OCI-LY7 (cell line): ENCODE measurements around the gene FOXL3. TPM values are rescaled to one million over a fixed set of nuclear protein-coding genes. Genes with fewer than 3 reads are reported as not detected.
"Not testable (repeated sequence)": the region's sequence is repeated elsewhere in the genome, so short reads cannot be mapped to it uniquely, and the experiment has no call there.

Experiments
- BruUV-seq: library from RNA; stranded (reverse); fragments of 400-500 nt; replicated peaks from 2 replicates; lab custom pipeline; 2021; lab: Mats Ljungman, UMichigan
- CTCF ChIA-PET: fragments of 300-600 bp; sonication (Branson Sonifier 250); formaldehyde crosslinking; loops from one replicate; lab custom pipeline; 2022; ENCODE audit warnings: antibody characterized with exemption; ENCODE audit not compliant: unreplicated experiment; lab: Charles Lee
- POLR2A ChIA-PET: fragments of 300-600 bp; sonication (Branson Sonifier 250); formaldehyde crosslinking; loops from one replicate; lab custom pipeline; 2022; ENCODE audit warnings: antibody characterized with exemption; lab: Charles Lee
- DNase-seq: peaks from one replicate; pipeline ENCODE4 v3.0.0-alpha.2; 2015; ENCODE audit warnings: low spot score
- H2AFZ ChIP-seq: fragments of 200-600 bp; sonication (generic), shearing (Covaris generic); 2 replicates; pipeline ENCODE4 v1.6.1; 2014; ENCODE audit warnings: mild to moderate bottlenecking, antibody characterized with exemption, low read length, moderate library complexity
- H3K27ac ChIP-seq: fragments of 200-600 bp; sonication (generic); 2 replicates; pipeline ENCODE4 v1.5.1; 2014; ENCODE audit warnings: mixed run types, low read depth, mild to moderate bottlenecking, moderate library complexity, low read length, inconsistent platforms; ENCODE audit not compliant: poor library complexity, severe bottlenecking
- H3K36me3 ChIP-seq: fragments of 200-600 bp; sonication (generic); 2 replicates; pipeline ENCODE4 v1.6.1; 2014; ENCODE audit warnings: mild to moderate bottlenecking, antibody characterized with exemption, low read length, moderate library complexity, mixed read lengths; ENCODE audit not compliant: insufficient read depth
- H3K4me1 ChIP-seq: fragments of 200-600 bp; sonication (generic); 2 replicates; pipeline ENCODE4 v1.5.1; 2014; ENCODE audit warnings: mild to moderate bottlenecking, low read length; ENCODE audit not compliant: insufficient read depth, poor library complexity, severe bottlenecking
- H3K4me2 ChIP-seq: fragments of 200-600 bp; sonication (generic); 2 replicates; pipeline ENCODE4 v1.6.1; 2014; ENCODE audit warnings: mild to moderate bottlenecking, low read length
- H3K4me3 ChIP-seq: fragments of 200-600 bp; sonication (generic); 2 replicates; pipeline ENCODE4 v1.5.1; 2014; ENCODE audit warnings: mild to moderate bottlenecking, low read depth, low read length; ENCODE audit not compliant: poor library complexity, severe bottlenecking
- H3K79me2 ChIP-seq: fragments of 200-600 bp; sonication (generic); 2 replicates; pipeline ENCODE4 v1.6.1; 2016; ENCODE audit warnings: low read depth, mild to moderate bottlenecking, low read length, moderate library complexity, mixed read lengths; ENCODE audit not compliant: insufficient read depth
- H3K9me2 ChIP-seq: fragments of 200-600 bp; sonication (generic); 2 replicates; pipeline ENCODE4 v1.6.1; 2016; ENCODE audit warnings: mild to moderate bottlenecking, low read length, mixed read lengths; ENCODE audit not compliant: insufficient read depth
- H3K9me3 ChIP-seq: fragments of 200-600 bp; sonication (generic); 2 replicates; pipeline ENCODE4 v1.6.1; 2014; ENCODE audit warnings: mild to moderate bottlenecking, mixed run types, low read length, mixed read lengths
- H4K20me1 ChIP-seq: fragments of 200-600 bp; sonication (generic); 2 replicates; pipeline ENCODE4 v1.6.1; 2014; ENCODE audit warnings: mild to moderate bottlenecking, antibody characterized with exemption, low read length, moderate library complexity, mixed read lengths; ENCODE audit not compliant: insufficient read depth
- CTCF ChIP-seq: fragments of 200-600 bp; sonication (generic); conservative IDR thresholded peaks from 2 replicates; pipeline ENCODE4 v1.5.1; 2014; ENCODE audit warnings: mild to moderate bottlenecking, antibody characterized with exemption, low read length, moderate library complexity, mixed read lengths
- EZH2phosphoT487 ChIP-seq: fragments of 200-600 bp; sonication (generic); IDR thresholded peaks from 2 replicates; pipeline ENCODE4 v1.6.1; 2018; ENCODE audit warnings: low read depth, borderline replicate concordance, mild to moderate bottlenecking, mixed run types, antibody characterized with exemption, low read length, moderate library complexity, mixed read lengths
- intact Hi-C: fragments of 100-400 bp; cut with micrococcal nuclease; formaldehyde crosslinking; loops from one replicate; pipeline ENCODE4 v1.10.0; 2022; ENCODE audit not compliant: unreplicated experiment
- total RNA-seq, 2 experiments: library from RNA; depleted of rRNA in 1 of 2; stranded (reverse); fragments of >200 nt in 1 of 2; shearing (Covaris generic) in 1 of 2; gene quantifications; 2 replicates each; pipeline ENCODE4 v1.2.3, GENCODE V29; 2014 to 2022

Gene FOXL3
- total RNA-seq, 2 experiments from 2014 or later = not detected

DNA sequence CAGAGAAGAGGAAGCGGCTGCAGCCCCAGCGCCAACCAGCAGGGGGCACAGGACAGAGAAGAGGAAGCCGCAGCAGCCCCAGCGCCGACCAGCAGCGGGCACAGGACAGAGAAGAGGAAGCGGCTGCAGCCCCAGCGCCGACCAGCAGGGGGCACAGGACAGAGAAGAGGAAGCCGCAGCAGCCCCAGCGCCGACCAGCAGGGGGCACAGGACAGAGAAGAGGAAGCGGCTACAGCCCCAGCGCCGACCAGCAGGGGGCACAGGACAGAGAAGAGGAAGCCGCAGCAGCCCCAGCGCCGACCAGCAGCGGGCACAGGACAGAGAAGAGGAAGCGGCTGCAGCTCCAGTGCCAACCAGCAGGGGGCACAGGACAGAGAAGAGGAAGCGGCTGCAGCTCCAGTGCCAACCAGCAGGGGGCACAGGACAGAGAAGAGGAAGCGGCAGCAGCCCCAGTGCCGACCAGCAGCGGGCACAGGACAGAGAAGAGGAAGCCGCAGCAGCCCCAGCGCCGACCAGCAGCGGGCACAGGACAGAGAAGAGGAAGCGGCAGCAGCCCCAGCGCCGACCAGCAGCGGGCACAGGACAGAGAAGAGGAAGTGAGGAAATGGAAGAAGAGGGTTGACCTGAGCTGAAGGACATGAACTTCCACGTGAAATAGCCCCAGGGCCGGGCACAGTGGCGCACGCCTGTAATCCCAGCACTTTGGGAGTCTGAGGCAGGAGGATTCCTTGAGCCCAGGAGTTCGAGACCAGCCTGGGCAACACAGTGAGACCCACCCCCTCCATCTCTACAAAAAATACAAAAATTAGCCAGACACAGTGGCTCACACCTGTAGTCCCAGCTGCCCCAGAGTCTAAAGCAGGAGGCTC lies 26.3 kb upstream of the FOXL3 start:
- POLR2A ChIA-PET, CTCF ChIA-PET, H3K36me3 ChIP-seq, H3K4me1 ChIP-seq, H3K79me2 ChIP-seq, H3K4me3 ChIP-seq, BruUV-seq, H2AFZ ChIP-seq, H3K9me2 ChIP-seq, H3K4me2 ChIP-seq, intact Hi-C loops, H4K20me1 ChIP-seq, H3K27ac ChIP-seq: not testable (repeated sequence)
- peak; percentile 12 for DNase-seq
- peaks cover 25% of the 10 kb centered on the region for H3K9me3 ChIP-seq
- TF ChIP-seq CTCF = peak; percentile 78

- intact Hi-C loops = no loop called here
- Histone ChIP-seq H3K9me3 (peaks cover 25% of the 10 kb centered on the region), H2AFZ (no peak overlapping the region), H3K4me3 (no peak overlapping the region), H3K36me3 (peaks cover 4% of the 10 kb centered on the region; the same call in 1 of the 2 replicates), H3K4me1 (no peaks in the 10 kb centered on the region), H3K79me2 (no peaks in the 10 kb centered on the region), H3K27ac (no peak overlapping the region), H3K4me2 (no peak overlapping the region), H4K20me1 (no peaks in the 10 kb centered on the region), H3K9me2 (no peaks in the 10 kb centered on the region)
- DNase-seq = no peak
- BruUV-seq = no TSS peak
- CTCF ChIA-PET = no interaction called here
- POLR2A ChIA-PET = no interaction called here
- TF ChIP-seq CTCF = no peak
- TF ChIP-seq EZH2phosphoT487 = no peak
Observed at GRCh38 chr7:264541-265191, 25.3 kb upstream of the FOXL3 start.
